GM19328 (cell line): ENCODE measurements around the gene LSM4.

ENCODE experiments used
- ATAC-seq: cut with Tn5 transposase; IDR thresholded peaks from one replicate; pipeline ENCODE4 v1.9.1; 2021; ENCODE audit warnings: mild to moderate bottlenecking, moderate library complexity; ENCODE audit not compliant: unreplicated experiment

Gene LSM4

DNA sequence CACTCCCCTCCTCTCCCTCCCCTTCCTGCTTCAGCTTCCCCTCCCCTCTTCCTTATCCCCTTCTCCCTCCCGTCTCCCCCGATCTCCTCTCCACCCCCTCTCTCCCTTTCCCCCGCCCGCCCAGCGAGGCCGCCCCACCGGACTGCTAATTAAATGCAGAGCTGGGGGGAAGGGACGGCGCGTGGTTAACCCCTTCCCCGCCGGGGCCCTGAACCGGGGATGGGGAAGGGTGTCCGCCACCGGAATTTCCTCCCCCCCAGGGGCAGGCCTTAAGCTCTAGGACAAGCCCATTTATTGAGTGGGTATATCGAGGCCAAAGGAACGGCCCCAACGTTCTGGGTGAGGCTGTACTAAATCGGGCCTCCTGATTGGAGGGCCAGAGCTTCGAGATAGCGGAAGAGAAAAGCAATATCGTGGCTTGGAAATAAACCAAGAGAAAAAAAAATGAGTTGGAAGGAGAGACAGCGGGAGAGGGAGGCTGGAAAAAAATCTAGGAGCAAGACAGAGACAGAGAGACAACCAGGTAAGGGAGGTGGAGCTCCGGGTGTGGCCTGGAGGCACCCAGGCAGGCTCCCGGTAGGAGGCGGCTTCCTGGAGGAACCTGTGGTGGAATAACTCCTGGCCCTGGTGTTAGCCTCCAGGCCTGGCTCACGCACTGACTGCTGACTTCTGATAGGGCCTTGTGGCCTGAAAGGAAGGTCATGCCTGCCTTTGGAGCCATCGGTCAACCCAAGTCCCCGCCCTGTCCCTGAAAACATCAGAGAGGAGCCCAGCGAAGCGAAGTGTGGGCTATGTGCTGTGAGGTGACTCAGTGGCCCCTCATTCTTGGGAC, 29.9 kb downstream of the LSM4 start:
- ATAC-seq: no peak

DNA sequence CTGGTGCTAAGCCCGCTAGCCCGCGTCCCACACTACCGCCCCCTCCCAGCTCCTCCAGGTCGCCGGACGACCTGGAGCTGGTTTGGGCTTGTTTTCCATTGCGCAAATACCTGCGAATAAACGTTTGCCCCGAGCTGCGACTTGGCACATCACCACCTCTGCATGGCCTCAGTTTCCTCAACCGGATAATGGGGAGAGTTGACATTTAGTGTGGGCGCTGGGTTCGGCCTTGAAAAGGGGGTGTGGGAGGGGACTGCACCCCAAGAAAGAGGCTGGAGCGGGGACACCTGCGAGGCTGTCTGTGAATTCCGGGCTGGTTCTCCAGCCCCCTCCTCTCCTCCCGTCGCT, 30.4 kb downstream of the LSM4 start:
- no peak for ATAC-seq

DNA sequence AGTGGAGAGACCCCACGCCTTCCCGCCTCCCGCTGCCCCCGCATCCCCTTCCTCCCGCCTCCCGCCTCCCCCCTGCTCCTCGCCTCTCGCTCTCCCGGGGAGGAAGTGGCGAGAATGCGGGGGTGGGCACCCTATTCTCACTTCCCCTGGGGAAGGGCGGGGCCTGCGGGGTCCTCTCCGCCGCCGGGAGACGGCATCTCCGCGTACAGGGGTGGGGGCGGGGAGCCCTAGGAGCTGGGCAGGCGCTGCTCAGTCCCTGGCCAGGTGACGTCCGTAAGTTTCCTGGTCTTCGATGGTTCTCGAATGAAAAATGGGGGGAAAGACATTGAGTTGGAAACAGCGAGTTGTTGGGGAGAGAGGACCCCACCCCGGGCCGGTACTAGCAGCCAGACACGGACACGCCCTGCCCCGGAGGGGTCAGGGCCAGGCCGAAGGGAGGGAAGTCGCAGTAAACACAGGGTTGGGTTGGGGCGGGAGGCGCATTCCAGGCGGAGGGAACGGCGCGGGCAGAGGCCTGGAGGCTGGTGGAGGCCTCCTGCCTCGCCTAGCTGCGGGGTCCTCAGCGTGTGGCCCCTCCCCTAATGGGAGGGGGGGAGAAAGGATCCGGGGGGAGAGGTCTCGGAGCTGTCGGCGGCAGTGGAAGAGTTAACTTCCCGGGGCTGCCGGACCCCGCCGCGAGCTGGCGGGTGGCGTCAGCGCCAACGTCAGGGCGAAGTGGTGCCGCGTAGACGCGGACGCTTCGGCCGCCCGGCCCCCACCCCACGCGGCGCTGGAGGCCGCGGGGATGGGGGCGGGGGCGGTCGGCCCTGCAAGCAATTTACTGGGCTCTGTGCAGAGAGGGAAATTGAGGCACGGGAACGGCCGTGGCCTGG, 31.1 kb downstream of the LSM4 start:
- ATAC-seq: no peak

DNA sequence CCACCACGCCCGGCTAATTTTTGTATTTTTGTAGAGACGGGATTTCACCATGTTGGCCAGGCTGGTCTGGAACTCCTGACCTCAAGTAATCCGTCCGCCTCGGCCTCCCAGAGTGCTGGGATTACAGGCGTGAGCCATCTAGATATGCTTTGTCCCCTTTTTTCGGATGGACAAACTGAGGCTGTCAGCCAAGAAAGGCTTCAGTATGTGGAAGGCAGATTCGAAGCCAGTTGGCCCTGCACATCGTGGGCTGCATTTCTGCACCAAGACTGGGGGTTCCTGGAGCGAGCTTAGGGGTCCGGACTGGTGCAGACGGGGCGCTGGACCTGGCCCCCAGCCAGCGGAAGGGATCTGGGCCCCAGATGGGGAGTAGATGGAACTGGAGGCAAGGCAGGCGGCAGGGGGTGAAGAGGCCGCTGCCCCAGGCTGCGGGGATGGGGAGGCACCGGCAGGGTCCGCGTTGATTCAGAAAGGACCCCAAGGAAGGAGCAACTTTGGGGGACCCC, 31.8 kb downstream of the LSM4 start:
- no peak for ATAC-seq

DNA sequence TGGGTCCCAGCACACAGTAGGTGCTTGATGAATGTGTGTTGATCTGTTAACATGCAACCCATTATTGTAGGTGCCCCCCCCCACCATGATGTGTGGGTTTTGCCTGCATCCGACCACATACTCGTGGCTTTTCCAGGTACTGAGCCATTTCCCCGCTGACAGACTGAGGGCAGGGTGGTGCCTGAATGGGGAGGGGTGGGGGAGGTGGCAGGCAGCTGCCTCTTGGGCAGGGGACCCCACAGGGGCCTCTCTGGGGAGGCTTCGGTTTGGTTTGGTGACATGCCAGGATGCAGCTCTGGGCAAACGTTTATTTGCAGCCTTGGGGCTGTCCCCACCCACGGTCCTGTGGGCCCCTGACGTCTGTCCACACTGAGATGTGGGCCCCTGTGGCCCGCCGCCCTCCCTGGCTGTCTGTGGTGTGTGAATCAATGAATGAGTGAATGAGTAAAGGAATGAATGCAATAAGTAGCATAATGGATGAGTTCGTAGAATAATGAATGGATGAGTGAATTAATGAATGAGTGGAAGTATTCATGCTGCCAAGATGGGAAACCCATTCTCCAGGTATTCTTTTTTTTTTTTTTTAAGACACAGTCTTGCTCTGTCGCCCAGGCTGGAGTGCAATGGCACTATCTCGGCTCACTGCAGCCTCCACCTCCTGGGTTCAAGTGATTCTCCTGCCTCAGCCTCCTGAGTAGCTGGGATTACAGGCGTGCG, 32.4 kb downstream of the LSM4 start:
- no peak for ATAC-seq

DNA sequence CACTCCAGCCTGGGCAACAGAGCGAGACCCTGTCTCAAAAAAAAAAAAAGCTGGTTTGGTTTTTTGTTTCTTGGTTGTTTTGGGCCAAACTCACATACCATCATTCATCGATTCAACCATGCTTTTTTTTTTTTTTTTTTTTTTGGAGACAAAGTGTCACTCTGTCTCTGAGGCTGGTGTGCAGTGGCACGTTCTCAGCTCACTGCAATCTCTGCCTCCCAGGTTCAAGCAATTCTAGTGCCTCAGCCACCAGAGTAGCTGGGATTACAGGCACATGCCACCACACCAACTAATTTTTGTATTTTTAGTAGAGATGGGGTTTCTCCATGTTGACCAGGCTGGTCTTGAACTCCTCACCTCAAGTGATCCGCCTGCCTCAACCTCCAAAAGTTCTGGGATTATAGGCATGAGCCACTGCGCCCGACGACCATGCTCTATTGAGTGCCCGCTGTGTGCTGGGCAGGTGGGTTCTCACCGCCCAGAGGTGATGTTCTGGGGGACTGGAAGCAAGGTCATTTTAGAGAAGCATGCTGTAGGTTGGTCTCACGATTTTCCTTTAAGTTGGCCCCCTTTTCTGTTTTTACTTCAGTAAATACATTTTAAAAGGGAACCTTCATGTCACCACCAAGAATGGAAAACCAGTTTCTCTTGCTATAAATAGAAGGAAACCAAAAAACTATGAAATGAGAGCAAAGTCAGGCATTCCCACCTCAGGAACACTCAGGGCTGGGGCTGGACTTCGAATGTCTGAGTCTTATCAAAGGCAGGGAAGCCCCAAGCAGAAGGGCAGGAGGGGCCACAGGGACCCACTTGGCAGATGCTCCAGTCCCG, 33.2 kb downstream of the LSM4 start:
- no peak for ATAC-seq

DNA sequence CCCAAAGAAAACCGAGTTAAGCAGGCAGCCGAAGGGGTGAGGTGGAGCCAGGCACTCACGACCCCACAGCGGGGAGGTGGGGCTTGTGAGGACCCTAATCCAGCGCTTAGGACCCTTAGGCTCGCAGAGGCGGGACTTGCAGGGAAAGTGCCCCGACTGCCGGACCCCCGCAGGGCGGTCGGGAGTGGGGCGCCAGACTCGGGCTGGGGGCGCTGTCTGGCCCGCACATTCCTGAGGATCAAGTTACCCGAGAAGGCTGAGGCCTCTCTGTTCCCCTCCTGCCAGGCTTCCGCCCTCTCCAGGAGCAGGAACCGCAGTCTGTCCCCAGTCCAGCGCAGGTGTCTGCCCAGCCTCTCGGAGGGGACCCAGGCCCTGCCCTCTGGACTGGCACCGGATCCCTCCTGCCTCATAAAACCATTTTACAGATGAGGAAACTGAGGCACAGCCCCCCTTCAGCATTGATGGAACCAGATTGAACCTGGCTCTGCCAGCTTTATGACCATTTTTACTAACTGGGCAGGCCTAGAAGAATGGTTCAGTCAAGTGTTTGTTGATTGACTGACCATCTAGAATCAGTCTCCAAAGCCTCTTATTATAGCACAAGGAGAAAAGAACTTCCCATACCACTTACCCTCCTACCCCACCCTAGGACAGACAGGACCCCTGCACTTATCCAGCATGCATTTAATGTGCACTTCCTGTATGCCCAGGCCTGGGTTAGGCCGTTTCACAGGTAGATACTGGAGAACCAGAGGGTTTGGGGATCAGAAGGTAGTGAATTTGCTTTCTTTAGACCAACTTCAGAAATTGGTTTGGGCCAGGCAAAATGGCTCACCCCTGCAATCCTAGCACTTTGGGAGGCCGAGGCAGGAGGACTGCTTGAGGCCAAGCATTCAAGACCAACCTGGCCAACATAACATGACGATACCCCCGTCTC, 34.8 kb downstream of the LSM4 start:
- no peak for ATAC-seq

DNA sequence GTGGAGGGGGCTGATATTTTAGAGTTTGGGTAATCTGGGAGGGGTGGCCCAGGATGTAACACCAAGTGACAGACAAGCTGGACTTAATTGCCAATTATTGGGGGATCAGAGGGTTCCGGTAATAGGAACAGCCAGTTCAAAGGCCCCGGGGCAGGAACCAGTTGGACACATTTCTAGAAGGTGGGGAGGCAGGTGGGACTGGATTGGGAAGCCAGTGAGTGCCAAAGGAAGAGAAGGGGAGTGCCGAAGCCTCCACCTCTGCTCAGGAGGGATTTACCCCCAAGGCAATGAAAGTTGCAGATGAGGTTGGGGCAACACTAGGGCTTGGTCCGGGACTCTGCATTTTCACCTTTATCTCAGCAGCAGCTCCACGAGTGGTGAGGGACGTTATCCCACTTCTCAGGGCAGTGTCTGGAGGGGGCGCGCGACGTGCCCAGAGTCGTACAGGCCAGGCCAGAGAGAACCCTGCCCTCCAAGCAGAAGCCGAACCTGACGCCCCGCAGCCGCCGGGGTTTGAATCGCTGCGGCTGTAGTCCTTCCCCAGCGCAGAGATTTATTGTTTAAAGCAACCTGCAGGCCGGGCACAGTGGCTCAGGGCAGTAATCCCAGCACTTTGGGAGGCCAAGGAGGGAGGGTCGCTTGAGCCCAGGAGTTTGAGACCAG, 35.8 kb downstream of the LSM4 start:
- no peak for ATAC-seq

DNA sequence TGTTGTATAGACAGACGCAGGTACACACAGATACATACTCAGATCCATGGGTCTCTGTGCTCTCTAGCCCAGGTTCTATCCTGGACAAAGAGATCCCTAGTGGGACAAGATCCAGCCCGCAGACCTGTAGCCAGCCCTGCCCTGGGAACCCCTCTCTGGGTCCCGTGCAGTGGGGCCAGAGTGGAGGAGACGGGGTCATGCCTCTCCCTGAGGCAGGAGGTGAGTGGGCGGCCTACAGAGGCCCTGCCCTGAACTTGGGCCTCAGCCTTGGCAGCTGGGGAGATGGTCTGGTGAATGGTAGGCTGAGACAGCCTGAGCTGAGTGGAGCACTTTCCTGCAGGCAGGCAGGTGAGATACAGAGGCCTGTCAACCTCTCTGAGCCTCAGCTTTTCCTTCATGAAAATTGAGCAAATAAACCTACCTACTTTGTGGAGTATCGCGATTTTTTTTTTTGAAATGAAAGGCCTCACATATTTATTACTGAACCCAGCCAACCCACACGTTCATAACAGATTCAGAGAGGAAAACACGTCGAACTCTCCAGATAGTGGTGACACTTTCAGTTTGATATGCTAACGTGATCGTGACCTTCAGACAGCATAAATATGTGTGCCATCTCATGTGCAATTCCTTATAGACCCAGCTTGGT, 38.0 kb downstream of the LSM4 start:
- no peak for ATAC-seq

DNA sequence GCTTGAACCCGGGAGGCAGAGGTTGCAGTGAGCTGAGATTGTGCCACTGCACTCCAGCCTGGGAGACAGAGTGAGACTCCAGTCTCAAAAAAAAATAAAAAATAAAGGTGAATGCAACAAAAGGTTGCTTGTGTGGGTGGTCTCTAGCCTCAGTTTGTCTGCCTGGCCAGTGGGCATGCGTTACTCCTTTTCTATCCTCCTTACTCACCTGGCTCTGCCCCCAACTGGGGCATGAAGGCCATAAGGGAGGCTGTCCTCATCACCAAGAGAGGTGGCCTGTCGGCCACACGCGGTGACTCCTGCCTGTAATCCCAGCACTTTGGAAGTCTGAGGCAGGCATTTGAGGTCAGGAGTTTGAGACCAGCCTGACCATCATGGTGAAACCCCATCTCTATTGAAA, 39.5 kb downstream of the LSM4 start:
- ATAC-seq: no peak

DNA sequence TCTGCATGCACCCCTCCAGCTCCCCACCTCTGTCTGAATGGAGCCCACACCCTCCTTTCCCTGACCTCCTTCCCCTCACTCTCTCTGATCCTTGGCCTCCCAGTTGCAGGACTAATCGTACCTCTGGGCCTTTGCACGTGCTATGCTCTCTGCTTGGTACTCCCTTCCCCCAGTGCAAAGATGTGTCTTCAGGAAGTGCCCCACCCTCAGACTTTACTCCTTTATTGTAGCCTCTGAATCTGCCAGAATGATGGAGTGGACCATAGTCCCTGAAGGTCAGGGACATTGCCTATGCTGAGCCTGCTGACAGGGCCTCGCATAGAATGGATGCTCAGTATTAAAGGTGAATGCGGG, 40.1 kb downstream of the LSM4 start:
- ATAC-seq: no peak

DNA sequence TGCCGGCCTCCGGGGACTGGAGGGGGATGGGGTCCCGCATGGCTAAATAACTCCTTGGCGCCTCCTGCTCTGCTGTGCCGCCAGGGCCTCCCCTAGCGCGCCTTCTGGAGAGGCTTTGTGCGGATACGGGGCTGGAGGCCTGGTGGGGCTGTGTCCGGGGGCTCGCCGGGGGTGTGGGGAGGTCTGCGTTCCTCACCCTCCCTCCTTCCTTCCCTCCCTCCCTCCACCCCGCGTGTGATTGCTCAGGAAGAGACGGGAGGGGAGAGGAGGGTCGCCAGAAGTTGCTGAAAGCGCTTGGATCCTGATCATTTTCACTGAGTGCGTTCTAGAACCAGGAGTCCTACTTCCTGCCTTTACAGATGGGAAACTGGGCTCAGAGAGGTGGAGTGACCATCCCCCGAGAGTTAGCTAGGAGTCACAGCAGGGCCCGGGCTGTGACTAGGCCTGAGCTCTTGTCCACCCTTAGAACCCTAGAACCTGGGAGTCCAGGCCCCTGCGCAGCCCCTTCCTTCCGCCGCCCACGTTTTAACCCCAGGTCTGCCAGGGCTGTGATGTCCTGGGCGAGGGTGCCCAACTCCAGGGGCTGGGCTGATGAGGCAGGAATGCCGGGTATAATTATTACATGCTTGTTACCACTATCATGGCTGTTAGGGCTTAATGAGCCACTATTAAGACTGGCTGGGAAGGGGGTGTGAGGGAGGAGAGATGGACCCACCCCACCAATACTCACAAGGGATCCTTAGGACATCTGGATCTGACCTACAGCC, 40.7 kb downstream of the LSM4 start:
- no peak for ATAC-seq

DNA sequence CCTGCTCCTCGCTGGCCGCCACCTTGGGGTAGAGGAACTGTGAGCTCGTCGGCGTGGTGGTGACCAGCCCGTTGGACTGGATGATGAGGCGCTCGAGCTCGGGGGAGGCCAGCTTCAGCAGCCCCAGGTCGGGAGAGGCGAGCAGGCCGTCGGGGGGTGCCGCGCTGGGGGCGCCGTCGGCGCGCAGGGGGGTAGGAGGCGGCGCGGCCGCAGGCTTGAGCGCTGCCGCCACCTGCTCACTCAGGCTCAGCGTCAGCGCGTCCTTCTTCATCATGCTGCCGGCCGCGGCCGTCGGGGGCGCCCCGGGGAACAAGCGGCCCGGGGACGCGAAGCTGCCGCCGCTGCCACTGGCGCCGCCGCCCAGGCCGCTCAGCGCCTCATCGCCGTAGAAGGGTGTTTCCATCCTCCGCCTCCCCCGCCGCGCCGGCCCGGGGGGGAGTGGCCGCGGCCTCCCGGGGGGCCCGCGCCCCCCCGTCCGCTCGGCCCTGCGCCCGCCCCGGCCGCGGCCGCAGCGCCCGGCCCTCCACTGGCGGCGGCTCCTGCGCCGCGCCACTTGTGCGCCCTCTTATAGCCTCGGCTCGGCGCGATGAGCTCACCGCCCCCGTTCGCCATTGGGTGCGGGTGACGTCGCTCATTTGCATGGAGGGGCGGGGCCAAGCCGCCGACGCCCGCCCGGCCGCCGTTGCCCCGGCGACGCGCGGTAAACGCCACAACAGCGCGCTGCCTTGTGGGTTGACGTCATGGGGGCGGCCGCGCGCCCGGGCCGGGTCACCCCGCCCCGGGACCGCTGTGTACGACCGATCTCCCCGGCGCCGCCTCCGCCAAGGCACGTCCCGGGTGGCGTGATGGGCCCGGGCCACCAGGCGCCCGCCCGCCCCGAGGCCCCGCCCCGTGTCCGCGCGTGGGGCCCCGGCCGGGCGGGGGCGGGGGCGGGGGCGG, 41.5 kb downstream of the LSM4 start, which contains the start of gene JUND:
Gene JUND (minus strand): TSS at position 541 of the 939 bp plus-strand sequence. CDS start 138 bp downstream, at position 403.
- ATAC-seq: peak; percentile 62

DNA sequence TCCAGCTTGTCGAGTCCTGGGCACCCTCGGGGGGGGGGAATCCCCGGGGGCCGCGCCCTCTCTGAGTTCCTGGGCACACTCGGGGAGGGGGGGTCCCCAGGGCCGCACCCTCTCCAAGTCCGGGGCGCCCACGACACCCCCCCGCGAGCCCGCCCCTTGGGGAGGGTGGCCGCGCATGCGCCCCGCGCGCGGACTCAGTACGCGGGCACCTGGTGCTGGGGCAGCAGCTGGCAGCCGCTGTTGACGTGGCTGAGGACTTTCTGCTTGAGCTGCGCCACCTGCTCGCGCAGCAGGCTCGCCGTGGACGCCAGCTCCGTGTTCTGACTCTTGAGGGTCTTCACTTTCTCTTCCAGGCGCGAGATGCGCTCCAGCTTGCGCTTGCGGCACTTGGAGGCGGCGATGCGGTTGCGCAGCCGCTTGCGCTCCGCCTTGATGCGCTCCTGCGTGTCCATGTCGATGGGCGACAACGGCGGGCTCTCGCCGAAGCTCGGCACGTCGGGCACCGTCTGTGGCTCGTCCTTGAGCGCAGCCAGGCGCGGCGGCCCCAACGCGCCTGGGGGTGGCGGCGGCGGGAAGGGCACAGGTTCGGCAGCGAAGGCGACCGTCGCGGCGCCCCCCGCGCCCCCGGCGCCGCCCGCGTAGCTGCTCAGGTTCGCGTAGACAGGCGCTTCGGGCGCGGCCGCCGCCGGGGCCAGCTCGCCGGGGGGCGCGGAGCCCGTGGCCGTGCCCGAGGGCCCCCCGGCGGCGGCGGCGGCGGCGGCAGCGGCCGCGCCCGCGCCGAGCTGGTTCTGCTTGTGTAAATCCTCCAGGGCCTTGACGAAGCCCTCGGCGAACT, 42.4 kb downstream of the LSM4 start:
- ATAC-seq: no peak

DNA sequence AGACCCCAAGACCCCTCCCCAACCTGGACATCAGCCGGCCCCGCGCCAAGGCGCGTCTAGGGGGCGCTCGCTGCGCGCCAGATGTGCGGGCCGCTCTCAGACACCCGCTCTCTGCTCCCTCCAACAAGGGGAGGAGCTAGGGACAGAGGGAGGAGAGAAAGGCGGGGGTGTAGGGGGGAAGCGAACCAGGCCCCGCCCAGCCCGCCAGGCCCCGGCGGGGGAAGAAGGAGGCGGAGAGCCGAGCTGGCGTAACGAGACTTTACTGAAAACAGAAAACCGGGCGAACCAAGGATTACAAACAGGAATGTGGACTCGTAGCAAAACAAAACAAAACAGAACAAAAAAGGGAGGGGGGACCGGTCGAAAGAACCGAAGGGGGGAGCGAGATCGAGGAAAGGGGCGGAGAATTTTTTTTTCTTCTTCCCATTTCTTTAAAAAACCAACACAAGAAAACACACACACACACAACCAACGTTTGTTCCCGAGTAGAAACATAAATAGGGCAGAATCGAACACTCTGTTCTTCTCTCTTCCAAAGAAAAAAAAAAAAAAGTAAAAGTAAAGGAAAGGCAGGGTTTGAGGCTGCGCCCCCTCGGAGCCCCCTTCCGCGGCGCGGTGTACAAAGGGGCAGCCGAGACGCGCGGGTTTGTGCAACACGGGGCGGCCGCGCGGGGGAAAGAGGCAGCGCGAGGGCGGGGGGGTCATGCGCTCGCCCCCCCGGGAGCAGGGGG, 43.2 kb downstream of the LSM4 start:
- ATAC-seq: no peak
